Kasumi-1 (cell line): ENCODE results near the gene ATG7.
"Not testable (repeated sequence)": the region's sequence is repeated elsewhere in the genome, so short reads cannot be mapped to it uniquely, and the experiment has no call there.

Experiments used
- DNase-seq, 2 experiments: peaks; one replicate each; lab custom pipeline; 2025; lab: John Stamatoyannopoulos, UW

The ATG7 gene

DNA sequence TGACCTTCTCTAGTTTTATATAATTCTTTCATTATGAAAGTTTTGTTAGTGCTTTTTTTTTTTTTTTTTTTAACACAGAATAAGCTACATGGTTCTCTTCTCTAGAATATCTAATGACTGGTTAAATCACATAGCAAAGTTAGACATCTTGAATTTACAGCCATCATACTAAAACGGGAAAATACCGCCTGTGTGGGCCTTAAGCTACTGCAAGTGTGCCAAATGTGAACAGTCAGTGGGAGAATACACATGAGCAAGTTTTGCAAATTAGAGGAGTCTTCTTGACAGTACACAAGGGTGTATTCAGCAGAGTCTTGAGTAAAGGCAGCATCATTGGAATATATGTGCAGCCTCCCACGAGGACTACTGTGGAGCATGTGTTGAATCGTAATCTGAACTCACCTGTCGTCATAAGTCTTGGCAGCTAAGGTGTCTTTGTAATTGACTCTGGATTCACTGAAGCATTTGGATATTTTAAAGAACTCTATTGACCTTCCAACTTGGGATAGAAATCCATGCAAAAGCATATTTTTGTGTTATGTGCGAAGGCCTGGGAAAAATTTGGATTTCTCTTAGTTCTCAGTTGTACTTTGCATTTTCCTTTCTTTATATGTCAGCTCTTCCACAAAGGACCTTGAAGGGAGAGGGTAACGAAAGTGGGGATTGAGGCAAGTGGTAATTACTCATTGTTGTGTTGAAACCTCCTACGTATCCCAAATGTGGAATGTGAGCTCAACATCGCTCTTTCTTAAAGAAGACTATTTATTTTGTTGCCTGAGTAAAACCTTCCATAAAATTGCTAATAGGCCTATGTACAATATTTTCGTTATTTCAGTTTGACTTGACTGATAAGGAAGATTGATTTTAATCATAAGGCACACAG lies 117.4 kb downstream of the ATG7 start:
- no peak for DNase-seq

DNA sequence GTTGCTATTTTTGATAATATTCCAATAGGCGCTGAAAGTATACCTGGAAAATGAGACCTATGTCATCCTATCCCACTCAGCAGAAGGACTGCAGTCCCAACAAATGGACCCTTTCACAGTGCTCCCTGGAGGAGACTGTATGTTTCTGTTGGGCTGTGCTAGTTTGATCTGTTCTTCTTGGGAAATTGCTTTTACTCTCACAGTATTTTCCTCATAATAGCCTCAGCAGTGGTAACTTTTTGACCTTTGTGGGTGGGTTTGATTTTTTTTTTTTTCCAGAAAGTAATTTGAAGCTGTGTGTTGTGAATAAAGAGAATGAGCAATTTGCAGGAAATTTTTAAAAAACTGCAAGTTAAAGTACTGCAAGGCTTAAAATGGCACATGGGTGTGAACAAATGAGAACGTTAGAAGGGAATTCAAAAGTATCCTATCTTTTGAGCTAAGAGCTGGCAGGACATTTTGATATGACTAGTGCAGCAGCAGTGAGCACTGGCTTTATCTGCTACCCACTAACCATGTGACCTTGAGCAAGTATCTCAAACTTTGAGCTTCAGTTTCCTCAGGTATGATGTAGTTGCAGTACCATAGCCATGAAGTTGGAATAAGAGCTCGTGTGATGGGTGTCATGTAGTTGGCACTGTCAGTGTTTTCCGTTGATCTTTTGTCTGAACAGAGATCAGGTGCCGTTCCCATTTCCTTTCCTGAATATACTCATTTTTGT lies 118.4 kb downstream of the ATG7 start:
- DNase-seq, result no peak

DNA sequence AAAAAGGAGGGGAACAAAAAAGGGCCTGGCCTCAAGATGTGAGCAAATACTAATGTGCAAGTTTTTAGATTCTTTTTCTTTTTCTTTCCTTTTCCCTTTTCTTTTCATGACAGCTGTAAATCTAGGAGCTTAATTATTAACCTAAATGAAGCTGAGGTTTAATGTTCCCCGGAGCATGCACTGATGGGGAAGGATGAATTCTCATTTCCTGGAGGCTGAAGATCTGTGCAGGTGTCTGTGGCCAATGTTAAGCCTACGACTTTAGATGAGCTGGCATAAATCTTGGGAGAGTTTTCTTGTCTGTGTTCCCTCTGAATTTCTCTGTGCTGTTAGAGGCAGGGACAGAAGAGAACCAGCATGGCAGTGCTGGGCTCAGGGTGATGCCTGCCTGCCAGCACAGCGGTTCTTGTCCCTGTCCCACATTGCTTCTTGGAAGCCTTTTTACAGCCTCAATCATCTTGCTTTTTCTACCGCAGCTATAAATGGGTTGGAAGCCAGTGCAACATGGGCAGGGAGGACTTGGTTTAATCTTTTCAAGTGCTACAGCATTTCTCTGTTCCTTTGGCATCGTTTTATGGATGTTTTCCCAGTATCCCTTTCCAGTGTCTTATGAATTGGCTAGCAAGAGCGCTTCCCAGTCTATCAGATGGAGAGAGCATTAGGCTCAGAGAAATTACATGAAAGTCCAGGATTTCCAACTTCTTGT lies 119.1 kb downstream of the ATG7 start:
- no peak for DNase-seq

DNA sequence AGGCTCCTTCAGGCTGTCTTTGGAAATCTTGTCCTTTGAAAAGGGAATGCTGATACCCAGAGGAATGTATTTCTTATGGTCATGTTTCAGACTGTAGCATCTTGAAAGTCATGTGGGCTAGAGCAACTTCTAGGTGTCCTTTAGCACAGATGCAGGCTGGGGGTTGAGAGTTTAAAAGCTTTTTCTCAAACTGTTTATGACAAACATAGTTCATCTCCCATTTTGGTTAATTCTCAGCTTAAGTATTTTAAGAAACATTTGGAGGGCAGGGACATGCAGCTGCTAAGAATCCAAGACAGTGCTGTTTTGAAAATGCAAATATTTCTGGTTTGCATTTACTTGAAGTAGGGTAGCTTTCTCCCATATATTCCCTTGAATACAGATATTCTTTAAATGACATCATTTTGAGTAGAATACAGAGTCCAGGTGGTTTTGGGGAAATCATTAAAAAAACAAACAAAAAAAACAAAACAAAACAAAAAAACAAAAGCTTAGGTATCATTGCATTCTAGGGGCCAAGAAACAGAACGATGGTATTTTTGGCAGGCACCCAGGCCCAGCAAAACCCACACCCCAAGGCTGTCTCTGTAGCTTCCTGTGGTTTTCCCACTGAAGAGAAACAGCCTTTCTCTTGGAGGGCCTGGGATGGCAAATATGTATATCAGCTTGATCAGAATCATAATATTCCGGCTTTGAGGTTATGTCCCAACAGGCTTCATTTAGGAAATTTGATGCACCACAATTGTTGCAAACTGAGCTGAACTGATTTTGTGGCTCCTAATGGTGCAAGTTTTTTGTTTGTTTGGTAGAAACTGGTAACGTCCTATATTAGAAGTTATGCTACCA lies 120.0 kb downstream of the ATG7 start:
- peak; percentile 39 to 41 for DNase-seq

DNA sequence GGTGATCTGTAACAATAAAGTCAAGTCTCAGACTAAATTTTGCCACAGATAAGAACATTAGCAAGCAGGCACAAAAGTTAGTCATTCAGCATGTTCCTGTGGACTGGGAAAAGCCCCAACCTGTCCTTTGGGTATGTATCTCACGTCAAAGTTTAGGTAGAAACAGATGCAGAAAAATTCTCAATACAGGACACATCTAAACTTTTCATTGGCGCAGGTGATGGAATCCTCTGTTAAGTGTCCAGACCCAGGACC lies 120.6 kb downstream of the ATG7 start:
- DNase-seq, result no peak

DNA sequence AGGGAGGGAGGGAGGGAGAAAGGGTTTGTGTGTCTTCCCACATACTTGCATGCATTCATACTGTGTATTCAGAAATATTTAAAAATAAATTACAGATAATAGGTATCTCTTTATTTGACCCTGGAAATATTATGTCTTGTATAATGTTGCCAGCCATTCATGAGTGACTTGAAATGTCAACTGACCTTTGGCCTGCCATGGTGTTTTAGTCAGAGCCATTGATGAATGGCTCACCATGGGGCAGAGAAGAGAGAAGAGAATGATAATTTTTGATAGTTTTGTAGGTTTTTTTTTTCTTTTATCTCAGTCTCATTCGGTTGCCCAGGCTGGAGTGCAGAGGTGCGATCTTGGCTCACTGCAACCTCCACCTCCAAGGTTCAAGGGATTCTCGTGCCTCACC lies 121.2 kb downstream of the ATG7 start:
- DNase-seq, result no peak

DNA sequence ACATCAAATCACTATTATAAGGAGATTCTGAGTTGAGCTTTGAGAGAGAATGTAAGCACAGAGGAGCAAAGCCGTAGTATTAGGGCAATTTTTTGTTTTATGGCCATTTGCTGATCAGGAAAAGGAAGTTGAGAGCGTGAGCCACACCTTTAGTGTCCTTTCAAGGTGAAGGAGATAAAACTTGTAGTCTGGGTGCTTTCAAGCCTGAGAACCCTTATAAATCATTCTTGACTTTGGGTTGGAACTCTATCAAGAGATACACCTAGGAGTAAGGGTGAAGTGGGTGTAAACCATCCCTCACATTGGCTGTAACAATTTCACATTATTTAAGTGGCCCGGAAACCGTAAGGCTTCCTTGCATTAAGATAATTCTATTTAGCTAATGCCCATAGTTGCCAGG lies 122.2 kb downstream of the ATG7 start:
- DNase-seq, result no peak

DNA sequence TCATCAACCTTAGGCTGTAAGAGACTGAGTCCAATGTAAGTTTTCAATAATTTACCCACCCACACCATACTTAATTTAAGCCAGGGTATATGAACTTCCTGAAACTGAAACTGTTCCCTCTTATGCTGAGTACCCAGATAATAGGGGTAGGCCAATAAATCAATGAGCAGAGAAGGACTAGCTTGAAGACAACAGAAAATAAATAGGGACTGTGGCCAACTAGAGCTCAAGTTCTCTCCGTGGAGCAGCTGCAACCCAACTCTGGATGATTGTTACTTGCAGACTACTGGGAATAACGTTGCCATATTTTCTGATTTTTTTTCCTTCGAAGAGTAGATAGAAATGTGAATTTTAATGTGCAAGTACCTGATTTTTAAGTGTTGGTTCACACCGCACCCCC lies 128.0 kb downstream of the ATG7 start:
- no peak for DNase-seq

DNA sequence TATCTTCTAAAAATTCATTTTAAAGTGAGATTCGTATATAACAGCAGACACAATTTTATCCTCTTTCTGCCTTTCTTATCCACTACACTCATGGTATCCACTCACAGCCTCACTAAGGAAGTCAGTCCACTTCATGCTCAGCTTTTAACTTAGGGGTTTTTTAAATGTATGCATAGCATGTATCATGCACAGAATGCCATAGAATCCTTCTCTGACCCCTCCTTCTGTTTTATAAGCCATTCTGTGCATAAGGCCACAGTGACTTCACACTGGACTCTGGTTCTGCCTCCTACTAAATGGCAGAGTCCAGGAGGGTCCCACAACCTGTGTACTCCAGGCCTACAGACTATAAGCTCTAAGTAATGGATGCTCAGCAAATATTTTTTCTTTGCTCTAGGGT lies 129.2 kb downstream of the ATG7 start:
- DNase-seq, result no peak

DNA sequence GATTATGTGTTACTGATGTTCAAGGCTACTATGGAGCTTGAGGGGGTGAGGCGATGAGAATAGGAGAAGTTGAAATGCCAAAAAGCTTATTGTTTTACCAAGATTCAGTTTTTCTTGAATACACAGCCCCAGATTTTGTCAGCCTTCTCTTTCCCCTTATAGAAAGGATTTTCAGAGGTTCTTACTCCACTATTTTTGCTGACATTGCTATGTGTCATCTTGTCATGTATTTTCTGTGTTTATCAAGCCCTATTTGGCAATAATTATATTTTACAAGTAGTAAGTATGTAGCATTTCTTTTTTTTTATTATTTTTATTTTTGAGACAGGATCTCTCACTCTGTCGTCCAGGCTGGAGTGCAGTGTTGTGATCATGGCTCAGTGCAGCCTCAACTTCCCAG lies 133.1 kb downstream of the ATG7 start:
- no peak for DNase-seq

DNA sequence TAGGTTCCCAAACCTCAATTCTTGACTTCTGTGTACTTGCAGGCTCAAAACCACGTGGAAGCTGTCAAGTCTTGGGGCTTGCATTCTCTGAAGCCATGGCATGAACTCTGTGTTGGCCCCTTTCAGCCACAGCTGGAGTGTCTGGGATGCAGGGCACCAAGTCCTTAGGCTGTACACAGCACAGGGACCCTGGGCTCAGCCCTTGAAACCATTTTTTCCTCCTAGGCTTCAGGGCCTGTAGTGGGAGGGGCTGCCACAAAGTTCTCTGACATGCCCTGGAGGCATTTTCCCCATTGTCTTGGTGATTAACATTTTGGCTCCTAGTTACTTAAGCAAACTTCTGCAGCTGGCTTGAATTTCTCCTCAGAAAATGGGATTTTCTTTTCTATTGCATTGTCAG lies 135.4 kb downstream of the ATG7 start:
- DNase-seq, result no peak

DNA sequence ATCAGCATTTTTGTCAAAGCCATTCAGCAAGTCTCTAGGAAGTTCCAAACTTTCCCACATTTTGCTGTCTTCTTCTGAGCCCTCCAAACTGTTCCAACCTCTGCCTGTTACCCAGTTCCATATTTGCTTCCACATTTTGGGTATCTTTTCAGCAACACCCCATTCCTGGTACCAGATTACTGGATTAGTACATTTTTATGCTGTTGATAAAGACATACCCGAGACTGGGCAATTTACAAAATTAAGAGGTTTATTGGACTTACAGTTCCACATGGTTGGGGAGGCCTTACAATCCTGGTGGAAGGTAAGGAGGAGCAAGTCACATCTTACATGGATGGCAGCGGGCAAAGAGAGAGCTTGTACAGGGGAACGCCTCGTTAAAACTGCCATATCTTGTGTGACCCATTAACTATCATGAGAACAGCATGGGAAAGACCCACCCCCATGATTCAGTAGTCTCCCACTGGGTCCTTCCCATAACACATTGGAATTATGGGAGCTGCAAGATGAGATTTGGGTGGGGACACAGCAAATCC lies 136.2 kb downstream of the ATG7 start:
- DNase-seq, result not testable (repeated sequence)

DNA sequence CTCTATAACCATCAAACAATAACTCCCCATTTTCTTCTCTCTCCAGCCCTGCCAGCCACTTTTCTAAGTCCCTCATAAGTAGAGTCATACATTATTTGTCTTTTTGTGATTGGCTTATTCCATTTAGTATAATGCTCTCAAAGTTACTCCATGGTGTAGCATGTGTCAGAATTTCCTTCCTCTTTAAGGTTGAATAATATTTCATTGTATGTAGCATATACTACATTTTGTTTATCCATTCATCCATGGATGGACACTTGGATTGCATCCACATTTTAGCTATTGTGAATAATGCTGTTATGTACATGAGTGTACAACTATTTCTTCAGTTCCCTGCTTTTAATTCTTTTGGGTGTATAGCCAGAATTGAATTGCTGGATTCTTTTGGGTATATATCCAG lies 138.4 kb downstream of the ATG7 start:
- DNase-seq, result no peak

DNA sequence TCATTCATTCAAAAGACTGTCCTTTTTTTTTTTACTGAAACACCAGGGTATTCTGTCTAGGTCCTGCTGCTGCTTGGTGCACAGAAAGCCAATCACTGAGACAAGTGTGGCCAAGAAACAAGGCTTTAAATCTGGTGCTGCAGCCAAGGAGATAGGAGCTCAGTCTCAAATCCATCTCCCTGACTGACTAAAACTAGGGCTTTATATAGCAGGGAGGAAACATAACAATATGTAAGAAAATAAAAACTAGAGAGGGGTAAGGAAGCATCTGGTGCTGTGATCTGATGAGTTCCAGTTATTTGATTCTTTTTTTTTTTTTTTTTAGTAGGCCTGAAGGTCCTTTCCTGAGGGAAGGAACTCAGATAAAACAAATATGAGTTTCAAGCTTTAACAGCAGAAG lies 139.8 kb downstream of the ATG7 start:
- DNase-seq, result no peak

DNA sequence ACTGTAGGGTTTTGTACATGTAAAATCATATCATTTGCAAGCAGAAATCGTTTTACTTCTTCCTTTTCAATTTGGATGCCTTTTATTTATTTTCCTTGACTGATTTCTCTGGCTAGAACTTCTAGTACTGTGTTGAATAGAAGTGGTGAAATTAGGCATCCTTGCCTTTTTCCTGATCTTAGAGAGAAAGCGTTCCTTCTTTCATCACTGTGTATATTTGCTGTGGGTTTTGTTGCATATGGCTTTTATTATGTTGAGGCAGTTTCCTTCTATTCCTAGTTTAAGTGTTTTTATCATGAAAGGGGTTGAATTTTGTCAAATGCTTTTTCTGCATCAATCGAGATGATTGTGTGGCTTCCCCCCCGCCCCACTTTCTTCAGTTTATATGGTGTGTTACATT lies 140.9 kb downstream of the ATG7 start:
- DNase-seq, result no peak

DNA sequence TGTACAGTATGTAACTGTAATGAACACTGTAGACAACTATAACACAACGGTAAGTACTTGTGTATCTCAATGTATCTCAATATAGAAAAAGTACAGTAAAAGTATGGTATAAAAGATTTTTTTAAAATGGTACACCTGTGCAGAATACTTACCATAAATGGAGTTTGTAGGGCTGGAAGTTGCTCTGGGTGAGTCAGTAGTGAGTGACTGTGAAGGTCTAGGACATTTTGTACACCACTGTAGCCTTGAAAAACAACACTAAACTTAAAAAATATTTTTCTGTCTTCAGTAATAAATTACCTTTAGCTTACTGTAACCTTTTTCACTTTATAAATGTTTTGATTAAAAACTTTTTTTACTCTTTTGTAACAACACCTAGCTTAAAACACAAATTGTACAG lies 142.9 kb downstream of the ATG7 start:
- no peak for DNase-seq

DNA sequence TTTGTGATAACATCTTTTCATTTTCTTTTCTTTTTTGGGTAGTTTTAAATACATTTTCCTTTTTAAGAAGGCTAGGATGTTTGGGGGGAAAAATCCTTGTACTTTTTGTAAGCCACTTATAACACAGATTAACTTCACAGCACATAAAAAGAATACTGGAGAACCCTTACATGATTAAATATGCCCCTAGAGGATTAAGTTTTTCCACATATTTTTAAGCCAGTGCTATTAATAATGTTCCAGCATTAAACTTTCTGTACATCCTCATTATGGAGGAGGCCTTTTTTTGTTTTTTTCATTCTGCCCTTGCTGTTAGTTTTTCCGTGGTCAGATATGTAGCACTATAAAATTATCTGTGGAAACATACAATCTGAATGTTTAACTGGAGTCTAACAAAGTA lies 147.9 kb downstream of the ATG7 start:
- no peak for DNase-seq

DNA sequence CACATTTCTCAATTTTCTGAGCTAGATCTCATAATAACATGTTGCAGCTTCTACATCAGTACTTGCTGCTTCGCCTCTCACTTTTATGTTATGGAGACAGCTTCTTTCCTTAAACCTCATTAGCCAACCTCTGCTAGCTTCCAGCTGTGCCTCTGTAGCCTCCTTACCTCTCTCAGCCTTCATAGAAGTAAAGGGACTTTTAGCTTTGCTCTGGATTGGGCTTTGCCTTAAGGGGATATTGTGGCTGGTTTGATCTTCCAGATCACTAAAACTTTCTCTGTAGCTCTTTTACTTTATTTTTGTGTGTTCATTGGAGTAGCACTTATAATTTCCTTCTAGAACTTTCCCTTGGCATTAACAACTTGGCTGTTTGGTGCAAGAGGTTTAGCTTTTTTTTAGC lies 150.1 kb downstream of the ATG7 start:
- DNase-seq, result no peak

DNA sequence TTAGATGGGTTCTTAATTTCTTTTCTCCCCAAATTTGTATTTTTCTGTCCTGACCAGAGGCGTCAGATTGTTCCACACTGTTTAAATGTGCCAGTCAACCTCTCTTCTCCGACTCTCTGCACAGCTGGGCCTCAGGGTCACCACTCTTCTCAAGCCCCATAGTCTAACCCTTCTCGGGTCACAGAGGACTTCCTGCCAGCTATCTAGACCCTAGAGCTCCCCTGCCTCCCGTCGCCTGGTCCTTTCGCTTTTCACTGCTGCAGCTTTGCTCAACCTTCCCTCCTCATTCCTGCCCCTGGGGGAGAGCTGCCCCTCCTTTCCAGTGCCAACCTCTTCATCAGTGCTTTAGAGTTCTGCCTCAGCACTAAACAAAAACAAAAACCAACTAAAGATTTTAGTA lies 151.7 kb downstream of the ATG7 start:
- no peak for DNase-seq

DNA sequence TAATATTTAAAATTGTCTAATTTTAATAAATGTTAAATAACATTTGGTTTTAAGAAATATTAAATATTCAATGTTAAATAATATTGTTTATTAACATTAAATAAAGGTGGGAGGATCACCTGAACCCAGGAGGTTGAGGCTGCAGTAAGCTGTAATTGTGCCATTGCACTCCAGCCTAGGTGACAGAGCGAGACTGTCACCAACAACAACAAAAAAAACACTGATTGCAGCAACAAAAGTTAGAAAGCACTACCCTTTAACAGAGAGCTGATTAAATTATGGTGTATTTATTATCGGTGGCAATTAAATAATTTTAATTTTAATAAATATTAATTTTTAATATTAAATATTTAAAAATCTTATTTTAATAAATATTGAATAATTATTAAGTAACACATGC lies 152.1 kb downstream of the ATG7 start:
- DNase-seq, result no peak

DNA sequence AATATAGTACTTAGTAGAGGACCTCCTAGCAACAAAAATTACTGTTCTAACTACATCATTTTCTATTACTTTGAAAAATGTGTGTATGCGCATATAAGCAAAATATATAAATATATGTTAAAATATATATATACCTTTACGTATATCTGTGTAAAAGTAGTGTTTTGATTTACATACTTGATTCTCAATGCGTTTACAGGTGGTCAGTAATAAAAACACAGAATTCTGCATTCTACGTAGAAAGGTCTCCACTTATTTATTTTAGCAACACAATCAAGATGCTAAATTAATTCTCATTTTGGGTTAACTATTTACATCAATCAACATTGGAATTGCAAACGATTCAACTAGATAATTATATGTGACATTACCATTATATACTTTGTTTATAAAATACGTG lies 158.0 kb downstream of the ATG7 start:
- DNase-seq, result no peak

DNA sequence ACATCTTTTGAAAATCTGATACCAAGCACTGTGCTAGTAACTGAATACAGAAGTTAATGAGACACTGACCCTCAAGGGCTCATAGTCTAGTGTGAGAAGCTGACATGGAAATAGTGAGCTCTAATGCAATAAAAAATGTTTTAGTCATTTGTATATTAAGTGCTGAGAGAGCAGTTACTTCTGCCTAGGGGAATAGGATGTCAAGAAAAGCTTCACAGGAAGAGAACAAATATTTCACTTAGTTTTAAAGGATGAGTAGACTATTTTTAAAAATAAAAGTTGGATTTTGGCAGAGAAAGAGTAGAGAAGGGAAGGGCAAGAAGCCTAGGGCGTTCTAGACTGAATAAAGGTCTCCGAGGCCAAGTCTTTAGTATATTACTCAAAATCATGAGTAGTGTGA lies 158.4 kb downstream of the ATG7 start:
- DNase-seq, result no peak
